GM23338 (cell line): ENCODE measurements around the gene ZNF778. TPM values are rescaled to one million over a fixed set of nuclear protein-coding genes. Genes with fewer than 3 reads are reported as not detected.

Experiments used
- ATAC-seq: fragments of 200-7000 bp; cut with Tn5 transposase; 3 replicates; pipeline ENCODE4 v1.9.1; 2020
- DNase-seq: peaks from one replicate; pipeline ENCODE4 v3.0.0-alpha.2; 2015; ENCODE audit warnings: low spot score
- H2AFZ ChIP-seq: fragments of 200-600 bp; sonication (generic); 2 replicates; pipeline ENCODE4 v1.8.0; 2016; ENCODE audit warnings: antibody characterized with exemption, mild to moderate bottlenecking, moderate library complexity
- H3F3A ChIP-seq: fragments of 200-600 bp; sonication (generic); replicated peaks from 2 replicates; pipeline ENCODE4 v1.8.0; 2017; ENCODE audit warnings: antibody characterized with exemption, mixed run types, low read depth
- H3K27ac ChIP-seq: fragments of 200-600 bp; sonication (generic); 2 replicates; pipeline ENCODE4 v1.6.1; 2016; ENCODE audit warnings: low read depth
- H3K27me3 ChIP-seq: fragments of 200-600 bp; sonication (generic); 2 replicates; pipeline ENCODE4 v1.8.0; 2016; ENCODE audit warnings: mild to moderate bottlenecking, mixed run types, moderate library complexity; ENCODE audit not compliant: insufficient read depth
- H3K36me3 ChIP-seq: fragments of 200-600 bp; sonication (generic); 2 replicates; pipeline ENCODE4 v1.8.0; 2016; ENCODE audit warnings: mild to moderate bottlenecking; ENCODE audit not compliant: insufficient read depth
- H3K4me1 ChIP-seq: fragments of 200-600 bp; sonication (generic); 2 replicates; pipeline ENCODE4 v1.8.0; 2016; ENCODE audit warnings: mild to moderate bottlenecking, moderate library complexity; ENCODE audit not compliant: insufficient read depth
- H3K4me2 ChIP-seq: fragments of 200-600 bp; sonication (generic); 2 replicates; pipeline ENCODE4 v1.7.1; 2017; ENCODE audit warnings: mixed run types
- H3K4me3 ChIP-seq: fragments of 200-600 bp; sonication (generic); 2 replicates; pipeline ENCODE4 v1.6.1; 2016; ENCODE audit warnings: mixed run types
- H3K79me2 ChIP-seq: fragments of 200-600 bp; sonication (generic); replicated peaks from 2 replicates; pipeline ENCODE4 v1.8.0; 2017; ENCODE audit warnings: mild to moderate bottlenecking; ENCODE audit not compliant: insufficient read depth
- H3K9me2 ChIP-seq: fragments of 200-600 bp; sonication (generic); 2 replicates; pipeline ENCODE4 v1.8.0; 2017; ENCODE audit not compliant: insufficient read depth
- H4K20me1 ChIP-seq: fragments of 200-600 bp; sonication (generic); replicated peaks from 2 replicates; pipeline ENCODE4 v1.8.0; 2017; ENCODE audit warnings: mild to moderate bottlenecking; ENCODE audit not compliant: insufficient read depth
- H3K27ac Mint-ChIP-seq: 2 replicates; pipeline ENCODE4 v1.8.0; 2020; ENCODE audit warnings: inconsistent platforms, mild to moderate bottlenecking, moderate library complexity, mixed read lengths
- H3K27me3 Mint-ChIP-seq: 3 replicates; pipeline ENCODE4 v1.8.0; 2022; ENCODE audit warnings: low read depth, mild to moderate bottlenecking, moderate library complexity, mixed read lengths, inconsistent platforms; ENCODE audit not compliant: insufficient read depth, poor library complexity
- H3K36me3 Mint-ChIP-seq: 3 replicates; pipeline ENCODE4 v1.8.0; 2021; ENCODE audit warnings: low read depth, mild to moderate bottlenecking, inconsistent platforms, moderate library complexity, mixed read lengths
- H3K4me1 Mint-ChIP-seq: 3 replicates; pipeline ENCODE4 v1.8.0; 2020; ENCODE audit warnings: mild to moderate bottlenecking, inconsistent platforms, mixed read lengths
- H3K4me3 Mint-ChIP-seq: 3 replicates; pipeline ENCODE4 v1.8.0; 2021; ENCODE audit warnings: moderate library complexity, mild to moderate bottlenecking, inconsistent platforms, mixed read lengths
- H3K9me3 Mint-ChIP-seq: 3 replicates; pipeline ENCODE4 v1.8.0; 2020; ENCODE audit warnings: moderate library complexity, mild to moderate bottlenecking, inconsistent platforms, mixed read lengths
- CREB1 ChIP-seq: fragments of 250-450 bp; sonication (Bioruptor Pico); IDR thresholded peaks from 2 replicates; pipeline ENCODE4 v1.5.0; 2020; ENCODE audit warnings: low read depth, mild to moderate bottlenecking, moderate library complexity
- EZH2 ChIP-seq: fragments of 200-600 bp; sonication (generic); IDR thresholded peaks from one replicate; pipeline ENCODE4 v1.8.0; 2017; ENCODE audit warnings: antibody characterized with exemption, mild to moderate bottlenecking, low read depth; ENCODE audit not compliant: unreplicated experiment
- EZH2phosphoT487 ChIP-seq: fragments of 200-600 bp; sonication (generic); IDR thresholded peaks from one replicate; pipeline ENCODE4 v1.8.1; 2018; ENCODE audit warnings: antibody characterized with exemption; ENCODE audit not compliant: unreplicated experiment
- JUNB ChIP-seq: IDR thresholded peaks from one replicate; pipeline ENCODE4 v1.6.1; 2016; ENCODE audit warnings: antibody characterized with exemption; ENCODE audit not compliant: unreplicated experiment
- NANOG ChIP-seq: IDR thresholded peaks from 2 replicates; pipeline ENCODE4 v1.6.1; 2016; ENCODE audit warnings: antibody characterized with exemption, borderline replicate concordance
- POLR2AphosphoS5 ChIP-seq: IDR thresholded peaks from 2 replicates; pipeline ENCODE4 v1.6.1; 2016; ENCODE audit warnings: antibody characterized with exemption, low read depth
- REST ChIP-seq: IDR thresholded peaks from one replicate; pipeline ENCODE4 v1.6.1; 2018; ENCODE audit warnings: antibody characterized with exemption; ENCODE audit not compliant: unreplicated experiment
- STAT1 ChIP-seq: IDR thresholded peaks from one replicate; pipeline ENCODE4 v1.6.1; 2016; ENCODE audit warnings: antibody characterized with exemption; ENCODE audit not compliant: unreplicated experiment
- ZNF114 ChIP-seq: fragments of 250-450 bp; sonication (Bioruptor Pico); IDR thresholded peaks from 2 replicates; pipeline ENCODE4 v1.5.0; 2020; ENCODE audit warnings: mild to moderate bottlenecking, moderate library complexity
- ZNF331 ChIP-seq: fragments of 250-450 bp; sonication (Bioruptor Pico); IDR thresholded peaks from 2 replicates; pipeline ENCODE4 v1.5.0; 2020; ENCODE audit warnings: low read depth, mild to moderate bottlenecking, moderate library complexity
- ZNF462 ChIP-seq: fragments of 250-450 bp; sonication (Bioruptor Pico); IDR thresholded peaks from 2 replicates; pipeline ENCODE4 v1.5.0; 2020; ENCODE audit warnings: mild to moderate bottlenecking, moderate library complexity
- polyA plus RNA-seq: library from polyadenylated mRNA; unstranded; fragments of >200 nt; fragmentation: Nextera tagmentation; extraction: Ambion mirVana; gene quantifications from 2 replicates; pipeline ENCODE4 v1.2.1, GENCODE V29; 2016
- total RNA-seq: library from RNA; depleted of rRNA; stranded (reverse); fragments of >200 nt; shearing (Covaris generic); gene quantifications from 2 replicates; pipeline ENCODE4 v1.2.3, GENCODE V29; 2014
- TF ChIP-seq, protein P1 (sequence below), 2 experiments: fragments of 200-600 bp in 1 of 2; sonication (generic) in 1 of 2; conservative IDR thresholded peaks; 2 replicates each; pipeline versions ENCODE4 v1.5.1 to v1.6.1; 2016 to 2017; ENCODE audit warnings: antibody characterized with exemption in 2 of 2, low read depth in 2 of 2, mild to moderate bottlenecking in 2 of 2, moderate library complexity in 1 of 2
- TF ChIP-seq, protein P2 (sequence below): IDR thresholded peaks from 2 replicates; pipeline ENCODE4 v1.6.1; 2016; ENCODE audit warnings: antibody characterized with exemption

The ZNF778 gene
- total and polyA plus RNA-seq, 2 experiments from 2014 or later = 7.9 to 43.4 TPM

DNA sequence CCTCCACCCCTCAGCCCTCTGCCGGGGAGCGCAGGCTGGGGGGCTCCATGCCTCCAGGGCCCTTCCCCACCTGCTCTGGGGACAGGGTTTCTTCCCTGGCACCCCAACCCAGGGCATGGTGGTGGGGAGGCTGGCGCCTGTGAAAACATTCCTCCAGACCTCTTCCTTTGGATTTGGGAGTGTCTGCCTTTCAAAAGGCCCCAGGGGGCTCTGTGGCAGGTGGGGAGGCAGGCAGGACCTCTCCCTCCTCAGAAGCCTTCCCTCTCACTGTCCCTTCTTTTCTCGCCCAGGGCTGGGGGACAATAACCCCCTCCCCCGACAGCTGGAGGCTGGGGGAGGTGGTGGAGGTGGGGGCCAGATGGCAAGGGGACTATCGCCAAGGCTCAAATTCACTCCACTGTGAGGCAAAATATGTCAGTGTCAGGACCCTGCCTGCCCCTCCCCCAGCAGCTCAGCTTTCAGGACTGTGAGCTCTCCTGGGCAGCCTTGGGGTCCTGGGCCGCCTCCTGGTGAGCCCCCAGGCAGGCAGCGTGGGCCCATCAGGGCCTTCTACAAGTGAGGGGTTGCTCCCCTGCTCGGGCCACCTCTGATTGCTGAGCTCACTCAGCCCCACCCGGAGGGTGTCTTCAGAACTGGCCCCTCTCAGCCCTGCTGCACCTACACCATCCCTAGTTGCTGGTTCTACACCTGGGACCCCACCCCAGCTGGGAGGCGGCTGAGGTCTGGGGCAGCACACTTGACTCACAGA lies 44.2 kb upstream of the ZNF778 start:
- DNase-seq = no peak
- H3K4me3 Mint-ChIP-seq = no peak overlapping the region

More for the DNA sequence above, 44.2 kb upstream of the ZNF778 start:
- Histone ChIP-seq H3K4me2 (peak overlapping the region; percentile 60), H3K79me2 (no peaks in the 10 kb centered on the region), H3K36me3 (no peaks in the 10 kb centered on the region), H3K4me3 (no peak overlapping the region), H3F3A (no peaks in the 10 kb centered on the region), H4K20me1 (no peaks in the 10 kb centered on the region), H3K27me3 (no peaks in the 10 kb centered on the region), H3K27ac (no peak overlapping the region), H3K9me2 (no peaks in the 10 kb centered on the region), H3K4me1 (peaks cover 12% of the 10 kb centered on the region), H2AFZ (no peak overlapping the region)
- no peak for TF ChIP-seq ZNF331 (CRISPR knock-in tag)
- TF ChIP-seq, protein P1, sequence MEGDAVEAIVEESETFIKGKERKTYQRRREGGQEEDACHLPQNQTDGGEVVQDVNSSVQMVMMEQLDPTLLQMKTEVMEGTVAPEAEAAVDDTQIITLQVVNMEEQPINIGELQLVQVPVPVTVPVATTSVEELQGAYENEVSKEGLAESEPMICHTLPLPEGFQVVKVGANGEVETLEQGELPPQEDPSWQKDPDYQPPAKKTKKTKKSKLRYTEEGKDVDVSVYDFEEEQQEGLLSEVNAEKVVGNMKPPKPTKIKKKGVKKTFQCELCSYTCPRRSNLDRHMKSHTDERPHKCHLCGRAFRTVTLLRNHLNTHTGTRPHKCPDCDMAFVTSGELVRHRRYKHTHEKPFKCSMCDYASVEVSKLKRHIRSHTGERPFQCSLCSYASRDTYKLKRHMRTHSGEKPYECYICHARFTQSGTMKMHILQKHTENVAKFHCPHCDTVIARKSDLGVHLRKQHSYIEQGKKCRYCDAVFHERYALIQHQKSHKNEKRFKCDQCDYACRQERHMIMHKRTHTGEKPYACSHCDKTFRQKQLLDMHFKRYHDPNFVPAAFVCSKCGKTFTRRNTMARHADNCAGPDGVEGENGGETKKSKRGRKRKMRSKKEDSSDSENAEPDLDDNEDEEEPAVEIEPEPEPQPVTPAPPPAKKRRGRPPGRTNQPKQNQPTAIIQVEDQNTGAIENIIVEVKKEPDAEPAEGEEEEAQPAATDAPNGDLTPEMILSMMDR (conservative IDR thresholded peaks at IDR 0.05; ENCODE audit: low read depth in 2 of 2) = no peak
- no peak for TF ChIP-seq STAT1
- TF ChIP-seq, protein P2, sequence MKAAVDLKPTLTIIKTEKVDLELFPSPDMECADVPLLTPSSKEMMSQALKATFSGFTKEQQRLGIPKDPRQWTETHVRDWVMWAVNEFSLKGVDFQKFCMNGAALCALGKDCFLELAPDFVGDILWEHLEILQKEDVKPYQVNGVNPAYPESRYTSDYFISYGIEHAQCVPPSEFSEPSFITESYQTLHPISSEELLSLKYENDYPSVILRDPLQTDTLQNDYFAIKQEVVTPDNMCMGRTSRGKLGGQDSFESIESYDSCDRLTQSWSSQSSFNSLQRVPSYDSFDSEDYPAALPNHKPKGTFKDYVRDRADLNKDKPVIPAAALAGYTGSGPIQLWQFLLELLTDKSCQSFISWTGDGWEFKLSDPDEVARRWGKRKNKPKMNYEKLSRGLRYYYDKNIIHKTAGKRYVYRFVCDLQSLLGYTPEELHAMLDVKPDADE = no peak
- no peak for TF ChIP-seq NANOG
- no peak for TF ChIP-seq JUNB
- no peak for TF ChIP-seq ZNF114 (CRISPR knock-in tag)
- no peak for TF ChIP-seq CREB1 (CRISPR knock-in tag)
- TF ChIP-seq EZH2 = no peak
- TF ChIP-seq POLR2AphosphoS5 = no peak
- TF ChIP-seq ZNF462 = no peak
- TF ChIP-seq REST = no peak
- no peak for TF ChIP-seq EZH2phosphoT487
- peaks cover 13% of the 10 kb centered on the region for H3K4me1 Mint-ChIP-seq
- H3K36me3 Mint-ChIP-seq = no peaks in the 10 kb centered on the region
- H3K9me3 Mint-ChIP-seq = no peaks in the 10 kb centered on the region
- no peak for ATAC-seq
- H3K27me3 Mint-ChIP-seq = peaks cover 14% of the 10 kb centered on the region
- no peak overlapping the region for H3K27ac Mint-ChIP-seq
